ENCODE results near the gene ACSL1.

ACSL1 gene

DNA sequence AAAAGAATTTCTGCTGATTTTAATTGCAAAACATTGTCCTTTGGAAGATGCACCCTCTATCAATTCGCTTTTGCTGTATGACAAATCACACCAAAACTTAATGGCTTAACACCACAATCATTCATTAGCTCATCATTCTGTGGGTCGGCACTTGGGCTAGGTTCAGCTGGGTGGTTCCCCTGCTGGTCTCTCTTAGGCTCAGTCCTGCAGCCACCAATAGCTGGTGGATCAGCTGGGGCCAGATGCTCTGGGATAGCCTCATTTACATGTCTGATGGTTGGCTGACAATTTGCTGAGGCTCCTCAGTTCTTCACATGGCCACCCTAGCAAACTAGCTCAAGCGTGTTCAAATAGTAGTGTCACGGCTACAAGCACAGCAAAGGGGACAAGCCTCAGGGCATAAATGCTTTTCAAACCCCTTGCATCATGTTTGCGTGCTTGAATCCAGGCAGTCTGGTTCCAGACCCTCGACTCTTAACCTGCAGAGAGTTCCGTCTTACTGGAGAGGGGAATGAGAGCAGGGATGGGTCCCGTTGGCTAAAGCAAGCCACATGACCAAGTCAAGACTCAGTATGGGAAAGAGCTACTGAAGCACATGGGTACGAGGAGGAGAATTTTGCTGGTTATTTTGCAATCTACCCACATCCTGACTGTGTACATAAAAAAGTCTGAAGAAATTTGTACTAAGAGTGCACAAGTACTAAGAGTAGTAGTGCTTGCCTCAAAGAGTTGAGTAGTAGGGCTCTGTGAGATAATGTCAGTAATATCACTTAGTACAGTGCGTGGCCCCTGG is 7.5 kb upstream of the ACSL1 start:
- ChIA-PET POLR2A (ENCODE audit: low non-redundant PET) (no interaction called here), CTCF (no interaction called here)
- no peak for DNase-seq (ENCODE audit: low spot score)
- no peak overlapping the region for H3K27ac ChIP-seq
- TF ChIP-seq, protein P1, sequence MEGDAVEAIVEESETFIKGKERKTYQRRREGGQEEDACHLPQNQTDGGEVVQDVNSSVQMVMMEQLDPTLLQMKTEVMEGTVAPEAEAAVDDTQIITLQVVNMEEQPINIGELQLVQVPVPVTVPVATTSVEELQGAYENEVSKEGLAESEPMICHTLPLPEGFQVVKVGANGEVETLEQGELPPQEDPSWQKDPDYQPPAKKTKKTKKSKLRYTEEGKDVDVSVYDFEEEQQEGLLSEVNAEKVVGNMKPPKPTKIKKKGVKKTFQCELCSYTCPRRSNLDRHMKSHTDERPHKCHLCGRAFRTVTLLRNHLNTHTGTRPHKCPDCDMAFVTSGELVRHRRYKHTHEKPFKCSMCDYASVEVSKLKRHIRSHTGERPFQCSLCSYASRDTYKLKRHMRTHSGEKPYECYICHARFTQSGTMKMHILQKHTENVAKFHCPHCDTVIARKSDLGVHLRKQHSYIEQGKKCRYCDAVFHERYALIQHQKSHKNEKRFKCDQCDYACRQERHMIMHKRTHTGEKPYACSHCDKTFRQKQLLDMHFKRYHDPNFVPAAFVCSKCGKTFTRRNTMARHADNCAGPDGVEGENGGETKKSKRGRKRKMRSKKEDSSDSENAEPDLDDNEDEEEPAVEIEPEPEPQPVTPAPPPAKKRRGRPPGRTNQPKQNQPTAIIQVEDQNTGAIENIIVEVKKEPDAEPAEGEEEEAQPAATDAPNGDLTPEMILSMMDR (conservative IDR thresholded peaks at IDR 0.05; ENCODE audit: low read depth): no peak

DNA sequence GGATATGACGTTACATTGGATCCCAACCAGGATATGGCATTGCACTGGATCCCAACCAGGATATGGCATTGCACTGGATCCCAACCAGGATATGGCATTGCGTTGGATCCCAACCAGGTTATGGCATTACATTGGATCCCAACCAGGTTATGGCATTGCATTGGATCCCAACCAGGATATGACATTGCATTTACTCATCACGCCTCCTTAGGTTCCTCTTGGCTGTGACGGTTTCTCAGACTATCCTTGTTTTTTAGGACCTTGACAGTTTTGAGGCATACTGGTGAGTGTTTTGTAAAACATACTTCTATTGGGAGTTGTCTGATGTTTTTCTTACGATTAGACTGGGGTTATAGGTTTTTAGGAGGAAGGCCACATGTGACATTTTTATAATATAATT is 5.4 kb upstream of the ACSL1 start:
- CTCF ChIA-PET: no interaction called here
- POLR2A ChIA-PET (ENCODE audit: low non-redundant PET): no interaction called here

DNA sequence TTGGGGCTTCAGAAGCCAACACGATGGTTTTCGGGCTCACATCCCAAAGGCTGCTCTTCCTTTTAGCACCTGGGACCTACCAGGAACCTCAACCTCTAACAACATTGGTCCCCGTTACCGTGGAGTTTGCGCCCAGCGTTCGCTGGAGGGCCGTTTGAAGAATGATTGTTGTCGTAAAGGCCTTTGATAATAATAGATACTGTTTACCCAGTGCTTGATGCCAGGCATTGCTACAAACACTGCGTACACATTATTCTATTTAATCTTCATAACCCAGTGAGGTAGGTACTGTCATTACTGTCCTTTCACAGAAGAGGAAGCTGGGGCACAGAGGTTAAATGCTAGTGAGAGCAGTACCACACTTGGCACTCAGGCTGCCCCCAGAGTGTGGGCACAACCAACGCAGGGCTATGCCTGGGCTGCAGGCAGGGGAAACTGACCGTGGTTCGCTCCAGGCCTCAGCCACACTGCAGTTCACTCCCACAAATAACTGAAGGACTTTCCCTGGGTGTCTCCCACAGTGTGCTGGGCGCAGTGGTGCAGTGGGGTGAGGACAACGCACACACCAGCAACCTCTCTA is 1.0 kb upstream of the ACSL1 start:
- DNase-seq (ENCODE audit: low spot score): no peak
- POLR2A ChIA-PET (ENCODE audit: low non-redundant PET): no interaction called here
- TF ChIP-seq, protein P1 (conservative IDR thresholded peaks at IDR 0.05; ENCODE audit: low read depth): no peak
- H3K27ac ChIP-seq: peak overlapping the region; percentile 62; the same call in 1 of the 2 replicates
- CTCF ChIA-PET: interaction anchor here (0.8 kb wide), 1 partner anchor 509 kb away, joined by 4 read pairs; no protein-coding TSS in a partner anchor

More for the DNA sequence above, 5.4 kb upstream of the ACSL1 start:
- no peak overlapping the region for H3K27ac ChIP-seq
- no peak for DNase-seq (ENCODE audit: low spot score)
- TF ChIP-seq, protein P1 (conservative IDR thresholded peaks at IDR 0.05; ENCODE audit: low read depth): no peak

DNA sequence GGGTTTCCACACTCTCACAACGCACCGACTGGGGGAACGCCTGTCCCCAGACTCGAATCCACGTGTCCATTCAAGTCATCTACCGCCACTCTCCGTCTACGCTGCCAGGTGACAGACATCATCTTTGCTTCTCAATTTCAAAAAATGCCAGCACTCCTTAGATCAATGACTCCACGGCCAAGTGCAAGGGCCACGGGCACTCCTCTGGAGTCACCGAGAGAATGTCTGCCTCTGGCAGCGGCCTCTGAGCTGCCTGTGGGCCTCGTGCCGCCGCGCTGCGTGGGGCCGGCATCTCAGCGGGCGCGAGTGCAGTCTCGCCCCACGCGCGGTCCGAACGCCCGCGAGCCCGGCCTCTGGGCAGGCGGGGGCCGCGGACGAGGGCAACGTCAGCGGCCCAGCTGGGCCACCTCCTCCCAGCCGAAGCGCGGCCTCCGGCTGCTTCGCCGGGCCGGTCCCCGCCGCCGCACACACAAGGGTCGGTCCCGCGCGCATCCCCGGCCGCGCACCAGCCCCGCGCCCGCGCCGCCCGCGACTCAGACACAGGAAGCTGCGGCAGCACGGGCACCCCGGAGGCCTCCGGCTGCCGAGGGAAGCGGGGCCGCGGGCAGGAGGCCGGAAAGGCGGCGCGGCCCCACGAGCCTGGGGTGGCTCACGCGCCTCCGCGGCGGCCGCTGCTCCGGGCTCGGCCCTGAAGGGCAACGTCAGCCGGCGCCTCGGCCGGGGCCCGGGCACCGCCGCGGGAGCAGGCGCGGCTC is 450 bp downstream of the ACSL1 start:
- no peak for DNase-seq (ENCODE audit: low spot score)
- TF ChIP-seq, protein P1 (conservative IDR thresholded peaks at IDR 0.05; ENCODE audit: low read depth): no peak
- H3K27ac ChIP-seq: peak overlapping the region; percentile 62
- ChIA-PET CTCF (no interaction called here), POLR2A (ENCODE audit: low non-redundant PET) (no interaction called here)

DNA sequence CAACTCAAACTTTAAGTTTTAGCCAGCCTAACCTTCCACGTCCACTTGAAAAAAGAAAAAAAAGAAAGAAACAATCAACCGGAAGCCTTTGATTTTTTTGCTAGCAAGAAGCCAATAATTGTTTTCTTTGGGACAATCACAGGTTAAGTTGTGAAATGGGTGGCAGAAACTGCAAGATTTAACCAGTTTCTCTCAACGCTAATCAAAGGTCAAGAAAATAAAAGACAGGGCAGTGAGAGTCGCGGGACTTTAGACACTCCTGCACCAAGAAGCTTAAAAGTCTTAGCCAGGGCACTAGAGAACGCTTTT is 1.0 kb downstream of the ACSL1 start:
- H3K27ac ChIP-seq: no peak overlapping the region
- ChIA-PET CTCF (no interaction called here), POLR2A (ENCODE audit: low non-redundant PET) (no interaction called here)
- DNase-seq (ENCODE audit: low spot score): no peak
- TF ChIP-seq, protein P1 (conservative IDR thresholded peaks at IDR 0.05; ENCODE audit: low read depth): no peak

DNA sequence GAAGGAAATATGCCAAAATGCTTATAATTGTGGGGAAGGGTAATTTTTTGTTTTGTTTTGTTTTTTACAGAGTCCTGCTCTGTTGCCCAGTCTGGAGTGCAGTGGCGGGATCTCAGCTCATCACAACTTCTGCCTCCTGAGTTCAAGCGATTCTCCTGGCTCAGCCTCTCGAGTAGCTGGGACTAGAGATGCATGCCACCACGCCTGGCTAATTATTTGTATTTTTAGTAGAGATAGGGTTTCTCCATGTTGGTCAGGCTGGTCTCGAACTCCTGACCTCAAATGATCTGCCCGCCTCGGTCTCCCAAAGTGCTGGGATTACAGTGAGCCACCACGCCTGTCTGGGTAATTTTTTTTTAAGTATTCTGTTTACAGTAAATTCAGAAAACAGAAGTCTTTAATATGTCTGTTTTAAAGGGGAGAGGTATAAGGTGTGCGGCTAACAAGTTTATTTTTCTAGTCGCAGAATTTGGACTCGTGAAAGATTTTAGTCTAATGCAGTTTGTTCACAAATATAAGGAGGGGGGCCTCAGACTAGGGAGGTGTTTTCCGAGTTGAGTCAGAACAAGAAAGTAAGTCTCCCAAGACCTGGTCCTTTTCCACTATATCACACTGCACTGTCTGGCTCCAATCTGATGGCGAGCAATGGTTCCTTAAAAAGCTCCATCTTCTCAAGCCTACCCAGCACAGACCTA is 1.5 kb downstream of the ACSL1 start:
- no peak for DNase-seq (ENCODE audit: low spot score)
- ChIA-PET POLR2A (ENCODE audit: low non-redundant PET) (no interaction called here), CTCF (no interaction called here)
- TF ChIP-seq, protein P1 (conservative IDR thresholded peaks at IDR 0.05; ENCODE audit: low read depth): no peak
- no peak overlapping the region for H3K27ac ChIP-seq
